GM19438 (cell line): ENCODE data around the gene CPE.
"Not testable (repeated sequence)": the region's sequence is repeated elsewhere in the genome, so short reads cannot be mapped to it uniquely, and the experiment has no call there.

Experiments
- ATAC-seq: cut with Tn5 transposase; IDR thresholded peaks from one replicate; pipeline ENCODE4 v1.9.1; 2021; ENCODE audit warnings: low read depth; ENCODE audit not compliant: unreplicated experiment

The CPE gene

GRCh38 chr4:165403048-165403447, 24.2 kb downstream of the CPE start:
- no peak for ATAC-seq

- ATAC-seq, result no peak
These were observed 24.8 kb downstream of the CPE start for GRCh38 chr4:165403637-165404036.

GRCh38 chr4:165404080-165404479, 25.3 kb downstream of the CPE start:
- no peak for ATAC-seq

- ATAC-seq, result no peak
These were observed 25.9 kb downstream of the CPE start for GRCh38 chr4:165404696-165405095.

- ATAC-seq, result no peak
These were observed 31.4 kb downstream of the CPE start for GRCh38 chr4:165410214-165410613.

- no peak for ATAC-seq
These were observed 37.1 kb downstream of the CPE start for GRCh38 chr4:165415910-165416309.

- no peak for ATAC-seq
These were observed 39.3 kb downstream of the CPE start for GRCh38 chr4:165418073-165418472.

- ATAC-seq, result no peak
These were observed 46.8 kb downstream of the CPE start for GRCh38 chr4:165425629-165426028.

- no peak for ATAC-seq
These were observed 47.5 kb downstream of the CPE start for GRCh38 chr4:165426331-165426730.

- no peak for ATAC-seq
These were observed 48.0 kb downstream of the CPE start for GRCh38 chr4:165426823-165427222.

GRCh38 chr4:165428957-165429356, 50.1 kb downstream of the CPE start:
- ATAC-seq, result no peak

- no peak for ATAC-seq
These were observed 54.7 kb downstream of the CPE start for GRCh38 chr4:165433529-165433928.

- ATAC-seq, result no peak
These were observed 58.9 kb downstream of the CPE start for GRCh38 chr4:165437691-165438090.

- ATAC-seq, result no peak
These were observed 60.5 kb downstream of the CPE start for GRCh38 chr4:165439344-165439743.

GRCh38 chr4:165439981-165440380, 61.2 kb downstream of the CPE start:
- no peak for ATAC-seq

- no peak for ATAC-seq
These were observed 61.8 kb downstream of the CPE start for GRCh38 chr4:165440415-165441158.

GRCh38 chr4:165443276-165443675, 64.5 kb downstream of the CPE start:
- no peak for ATAC-seq

GRCh38 chr4:165448700-165449099, 69.9 kb downstream of the CPE start:
- no peak for ATAC-seq

- ATAC-seq, result no peak
These were observed 70.5 kb downstream of the CPE start for GRCh38 chr4:165449333-165449732.

- no peak for ATAC-seq
These were observed 72.1 kb downstream of the CPE start for GRCh38 chr4:165450871-165451270.

- not testable (repeated sequence) for ATAC-seq
These were observed 74.3 kb downstream of the CPE start for GRCh38 chr4:165453140-165453539.

GRCh38 chr4:165454426-165454825, 75.6 kb downstream of the CPE start:
- ATAC-seq, result no peak

- ATAC-seq, result no peak
These were observed 79.0 kb downstream of the CPE start for GRCh38 chr4:165457793-165458192.
